ENCODE measurements around the gene MLIP.
"Not testable (repeated sequence)": the region's sequence is repeated elsewhere in the genome, so short reads cannot be mapped to it uniquely, and the experiment has no call there.

Gene MLIP

GRCh38 chr6:54142889-54143519 lies 31.8 kb downstream of the MLIP start:
- no peak for DNase-seq

GRCh38 chr6:54151861-54152260 lies 40.6 kb downstream of the MLIP start:
- DNase-seq, result no peak

- DNase-seq, result no peak
These were observed 45.5 kb downstream of the MLIP start for GRCh38 chr6:54156650-54157250.

GRCh38 chr6:54157405-54157804 lies 46.2 kb downstream of the MLIP start:
- DNase-seq, result no peak

- no peak for DNase-seq
These were observed 61.8 kb downstream of the MLIP start for GRCh38 chr6:54173089-54173488.

GRCh38 chr6:54179152-54179551 lies 67.9 kb downstream of the MLIP start:
- DNase-seq, result no peak

GRCh38 chr6:54183616-54184015 lies 72.4 kb downstream of the MLIP start:
- no peak for DNase-seq

GRCh38 chr6:54185885-54186284 lies 74.6 kb downstream of the MLIP start:
- no peak for DNase-seq

- no peak for DNase-seq
These were observed 77.6 kb downstream of the MLIP start for GRCh38 chr6:54188846-54189245.

GRCh38 chr6:54191461-54191860 lies 80.2 kb downstream of the MLIP start:
- DNase-seq, result no peak

- DNase-seq, result no peak
These were observed 81.8 kb downstream of the MLIP start for GRCh38 chr6:54192993-54193392.

GRCh38 chr6:54193560-54193959 lies 82.3 kb downstream of the MLIP start:
- no peak for DNase-seq

GRCh38 chr6:54194067-54194466 lies 82.8 kb downstream of the MLIP start:
- DNase-seq, result no peak

GRCh38 chr6:54195637-54196036 lies 84.4 kb downstream of the MLIP start:
- DNase-seq, result no peak

GRCh38 chr6:54196905-54197304 lies 85.7 kb downstream of the MLIP start:
- no peak for DNase-seq

GRCh38 chr6:54198134-54198533 lies 86.9 kb downstream of the MLIP start:
- no peak for DNase-seq

GRCh38 chr6:54203474-54204035 lies 92.3 kb downstream of the MLIP start:
- not testable (repeated sequence) for DNase-seq

GRCh38 chr6:54204921-54205591 lies 93.8 kb downstream of the MLIP start:
- DNase-seq, result no peak

GRCh38 chr6:54206510-54206909 lies 95.3 kb downstream of the MLIP start:
- no peak for DNase-seq

- DNase-seq, result not testable (repeated sequence)
These were observed 98.7 kb downstream of the MLIP start for GRCh38 chr6:54209983-54210382.

GRCh38 chr6:54214286-54214685 lies 103.0 kb downstream of the MLIP start:
- no peak for DNase-seq

GRCh38 chr6:54216336-54216735 lies 105.1 kb downstream of the MLIP start:
- no peak for DNase-seq

GRCh38 chr6:54217018-54217417 lies 105.8 kb downstream of the MLIP start:
- DNase-seq, result no peak

GRCh38 chr6:54222217-54222616 lies 111.0 kb downstream of the MLIP start:
- DNase-seq, result no peak
